A673 (cell line): ENCODE data around the gene STOX2. TPM values are rescaled to one million over a fixed set of nuclear protein-coding genes. Genes with fewer than 3 reads are reported as not detected.

Source experiments
- BruUV-seq: library from RNA; stranded (reverse); fragments of 400-500 nt; replicated peaks from 2 replicates; lab custom pipeline; 2021; lab: Mats Ljungman, UMichigan
- CTCF ChIA-PET: fragments of 300-600 bp; sonication (Branson Sonifier 250); formaldehyde crosslinking; loops from one replicate; lab custom pipeline; 2022; ENCODE audit warnings: antibody characterized with exemption; lab: Charles Lee
- POLR2A ChIA-PET: fragments of 300-600 bp; sonication (Branson Sonifier 250); formaldehyde crosslinking; loops from one replicate; lab custom pipeline; 2022; ENCODE audit warnings: antibody characterized with exemption; ENCODE audit not compliant: low non-redundant PET; lab: Charles Lee
- DNase-seq: peaks from one replicate; pipeline ENCODE4 v3.0.0-alpha.2; 2015; ENCODE audit warnings: low spot score
- H3K27ac ChIP-seq: fragments of 200-600 bp; sonication (generic); 2 replicates; pipeline ENCODE4 v1.5.1; 2016; ENCODE audit warnings: mixed run types, low read depth, mild to moderate bottlenecking, mixed read lengths, antibody characterized with exemption, low read length; ENCODE audit not compliant: poor library complexity, severe bottlenecking
- H3K27me3 ChIP-seq: fragments of 200-600 bp; sonication (generic); replicated peaks from 2 replicates; pipeline ENCODE4 v1.6.1; 2017; ENCODE audit warnings: mixed run types, low read depth, mild to moderate bottlenecking, mixed read lengths, antibody characterized with exemption, low read length; ENCODE audit not compliant: insufficient read depth, poor library complexity
- H3K36me3 ChIP-seq: fragments of 200-600 bp; sonication (generic); 2 replicates; pipeline ENCODE4 v1.6.1; 2016; ENCODE audit warnings: mixed run types, mild to moderate bottlenecking, mixed read lengths, antibody characterized with exemption, low read length; ENCODE audit not compliant: insufficient read depth, poor library complexity, severe bottlenecking
- H3K4me1 ChIP-seq: fragments of 200-600 bp; sonication (generic); 2 replicates; pipeline ENCODE4 v1.6.1; 2017; ENCODE audit warnings: mixed run types, mild to moderate bottlenecking, mixed read lengths, antibody characterized with exemption, low read length; ENCODE audit not compliant: insufficient read depth, poor library complexity, severe bottlenecking
- H3K4me3 ChIP-seq: fragments of 200-600 bp; sonication (generic); 2 replicates; pipeline ENCODE4 v1.5.1; 2016; ENCODE audit warnings: low read depth, mixed run types, mild to moderate bottlenecking, mixed read lengths, low read length; ENCODE audit not compliant: poor library complexity, severe bottlenecking
- H3K9me3 ChIP-seq: fragments of 200-600 bp; sonication (generic); 2 replicates; pipeline ENCODE4 v1.6.1; 2016; ENCODE audit warnings: mixed run types, low read depth, mild to moderate bottlenecking, mixed read lengths, antibody characterized with exemption, low read length; ENCODE audit not compliant: poor library complexity, severe bottlenecking
- CTCF ChIP-seq: fragments of 300-800, 200-600 bp; sonication (generic); conservative IDR thresholded peaks from 2 replicates; pipeline ENCODE4 v1.5.1; 2017; ENCODE audit warnings: low read depth, mild to moderate bottlenecking, antibody characterized with exemption, low read length, moderate library complexity, mixed read lengths
- EZH2 ChIP-seq: fragments of 200-600 bp; sonication (generic); IDR thresholded peaks from 2 replicates; pipeline ENCODE4 v1.6.1; 2017; ENCODE audit warnings: borderline replicate concordance, low read depth, mild to moderate bottlenecking, mixed read lengths, antibody characterized with exemption, low read length; ENCODE audit not compliant: poor library complexity, severe bottlenecking
- intact Hi-C: fragments of 100-400 bp; cut with micrococcal nuclease; formaldehyde crosslinking; loops from one replicate; pipeline ENCODE4 v1.10.0; 2022; ENCODE audit not compliant: unreplicated experiment
- total RNA-seq: library from RNA; stranded (reverse); gene quantifications from 2 replicates; pipeline ENCODE4 v1.2.3, GENCODE V29; 2021

STOX2 gene
- total RNA-seq, 1 experiment from 2014 or later, result 2.9 TPM

GRCh38 chr4:184062769-184063168 is 157.7 kb downstream of the STOX2 start:
- POLR2A ChIA-PET, result no interaction called here

GRCh38 chr4:184064877-184065276 is 159.8 kb downstream of the STOX2 start:
- Histone ChIP-seq H3K4me1 (peaks cover 19% of the 10 kb centered on the region), H3K27me3 (no peaks in the 10 kb centered on the region), H3K27ac (no peak overlapping the region), H3K9me3 (no peaks in the 10 kb centered on the region), H3K4me3 (no peak overlapping the region), H3K36me3 (no peaks in the 10 kb centered on the region)
- CTCF ChIA-PET, result no interaction called here
- POLR2A ChIA-PET, result no interaction called here
- no TSS peak for BruUV-seq
- DNase-seq, result no peak
- intact Hi-C loops, result no loop called here
- TF ChIP-seq CTCF, result no peak
- no peak for TF ChIP-seq EZH2

More at GRCh38 chr4:184062769-184063168, 157.7 kb downstream of the STOX2 start:
- no peaks in the 10 kb centered on the region for H3K27me3 ChIP-seq
- H3K4me3 ChIP-seq, result no peak overlapping the region
- BruUV-seq, result no TSS peak
- no peaks in the 10 kb centered on the region for H3K36me3 ChIP-seq
- CTCF ChIA-PET, result no interaction called here
- peaks cover 18% of the 10 kb centered on the region for H3K4me1 ChIP-seq
- H3K27ac ChIP-seq, result no peak overlapping the region
- intact Hi-C loops, result no loop called here
- TF ChIP-seq EZH2, result no peak
- DNase-seq, result no peak
- no peaks in the 10 kb centered on the region for H3K9me3 ChIP-seq

GRCh38 chr4:184066584-184067300 is 161.6 kb downstream of the STOX2 start:
- no peak overlapping the region for H3K27ac ChIP-seq
- H3K27me3 ChIP-seq, result no peaks in the 10 kb centered on the region
- CTCF ChIA-PET, result no interaction called here

More at GRCh38 chr4:184066584-184067300, 161.6 kb downstream of the STOX2 start:
- peak; percentile 66 for DNase-seq
- POLR2A ChIA-PET, result interaction anchor here (0.6 kb wide), 1 partner anchor 41 kb away, joined by 3 read pairs; no protein-coding TSS in a partner anchor
- intact Hi-C loops, result no loop called here
- no TSS peak for BruUV-seq
- peaks cover 19% of the 10 kb centered on the region for H3K4me1 ChIP-seq
- TF ChIP-seq CTCF (no peak), EZH2 (no peak)
- no peak overlapping the region for H3K4me3 ChIP-seq
- no peaks in the 10 kb centered on the region for H3K36me3 ChIP-seq
- no peaks in the 10 kb centered on the region for H3K9me3 ChIP-seq
